GM23338 (cell line): Measurements from ENCODE around the gene TBC1D5. TPM values are rescaled to one million over a fixed set of nuclear protein-coding genes. Genes with fewer than 3 reads are reported as not detected.

ENCODE experiments used
- ATAC-seq: fragments of 200-7000 bp; cut with Tn5 transposase; 3 replicates; pipeline ENCODE4 v1.9.1; 2020
- DNase-seq: peaks from one replicate; pipeline ENCODE4 v3.0.0-alpha.2; 2015; ENCODE audit warnings: low spot score
- H2AFZ ChIP-seq: fragments of 200-600 bp; sonication (generic); 2 replicates; pipeline ENCODE4 v1.8.0; 2016; ENCODE audit warnings: antibody characterized with exemption, mild to moderate bottlenecking, moderate library complexity
- H3F3A ChIP-seq: fragments of 200-600 bp; sonication (generic); replicated peaks from 2 replicates; pipeline ENCODE4 v1.8.0; 2017; ENCODE audit warnings: antibody characterized with exemption, mixed run types, low read depth
- H3K27ac ChIP-seq: fragments of 200-600 bp; sonication (generic); 2 replicates; pipeline ENCODE4 v1.6.1; 2016; ENCODE audit warnings: low read depth
- H3K27me3 ChIP-seq: fragments of 200-600 bp; sonication (generic); 2 replicates; pipeline ENCODE4 v1.8.0; 2016; ENCODE audit warnings: mild to moderate bottlenecking, mixed run types, moderate library complexity; ENCODE audit not compliant: insufficient read depth
- H3K36me3 ChIP-seq: fragments of 200-600 bp; sonication (generic); 2 replicates; pipeline ENCODE4 v1.8.0; 2016; ENCODE audit warnings: mild to moderate bottlenecking; ENCODE audit not compliant: insufficient read depth
- H3K4me1 ChIP-seq: fragments of 200-600 bp; sonication (generic); 2 replicates; pipeline ENCODE4 v1.8.0; 2016; ENCODE audit warnings: mild to moderate bottlenecking, moderate library complexity; ENCODE audit not compliant: insufficient read depth
- H3K4me2 ChIP-seq: fragments of 200-600 bp; sonication (generic); 2 replicates; pipeline ENCODE4 v1.7.1; 2017; ENCODE audit warnings: mixed run types
- H3K4me3 ChIP-seq: fragments of 200-600 bp; sonication (generic); 2 replicates; pipeline ENCODE4 v1.6.1; 2016; ENCODE audit warnings: mixed run types
- H3K79me2 ChIP-seq: fragments of 200-600 bp; sonication (generic); replicated peaks from 2 replicates; pipeline ENCODE4 v1.8.0; 2017; ENCODE audit warnings: mild to moderate bottlenecking; ENCODE audit not compliant: insufficient read depth
- H3K9me2 ChIP-seq: fragments of 200-600 bp; sonication (generic); 2 replicates; pipeline ENCODE4 v1.8.0; 2017; ENCODE audit not compliant: insufficient read depth
- H4K20me1 ChIP-seq: fragments of 200-600 bp; sonication (generic); replicated peaks from 2 replicates; pipeline ENCODE4 v1.8.0; 2017; ENCODE audit warnings: mild to moderate bottlenecking; ENCODE audit not compliant: insufficient read depth
- H3K27ac Mint-ChIP-seq: 2 replicates; pipeline ENCODE4 v1.8.0; 2020; ENCODE audit warnings: inconsistent platforms, mild to moderate bottlenecking, moderate library complexity, mixed read lengths
- H3K27me3 Mint-ChIP-seq: 3 replicates; pipeline ENCODE4 v1.8.0; 2022; ENCODE audit warnings: low read depth, mild to moderate bottlenecking, moderate library complexity, mixed read lengths, inconsistent platforms; ENCODE audit not compliant: insufficient read depth, poor library complexity
- H3K36me3 Mint-ChIP-seq: 3 replicates; pipeline ENCODE4 v1.8.0; 2021; ENCODE audit warnings: low read depth, mild to moderate bottlenecking, inconsistent platforms, moderate library complexity, mixed read lengths
- H3K4me1 Mint-ChIP-seq: 3 replicates; pipeline ENCODE4 v1.8.0; 2020; ENCODE audit warnings: mild to moderate bottlenecking, inconsistent platforms, mixed read lengths
- H3K4me3 Mint-ChIP-seq: 3 replicates; pipeline ENCODE4 v1.8.0; 2021; ENCODE audit warnings: moderate library complexity, mild to moderate bottlenecking, inconsistent platforms, mixed read lengths
- H3K9me3 Mint-ChIP-seq: 3 replicates; pipeline ENCODE4 v1.8.0; 2020; ENCODE audit warnings: moderate library complexity, mild to moderate bottlenecking, inconsistent platforms, mixed read lengths
- CREB1 ChIP-seq: fragments of 250-450 bp; sonication (Bioruptor Pico); IDR thresholded peaks from 2 replicates; pipeline ENCODE4 v1.5.0; 2020; ENCODE audit warnings: low read depth, mild to moderate bottlenecking, moderate library complexity
- EZH2 ChIP-seq: fragments of 200-600 bp; sonication (generic); IDR thresholded peaks from one replicate; pipeline ENCODE4 v1.8.0; 2017; ENCODE audit warnings: antibody characterized with exemption, mild to moderate bottlenecking, low read depth; ENCODE audit not compliant: unreplicated experiment
- POLR2AphosphoS5 ChIP-seq: IDR thresholded peaks from 2 replicates; pipeline ENCODE4 v1.6.1; 2016; ENCODE audit warnings: antibody characterized with exemption, low read depth
- polyA plus RNA-seq: library from polyadenylated mRNA; unstranded; fragments of >200 nt; fragmentation: Nextera tagmentation; extraction: Ambion mirVana; gene quantifications from 2 replicates; pipeline ENCODE4 v1.2.1, GENCODE V29; 2016
- total RNA-seq: library from RNA; depleted of rRNA; stranded (reverse); fragments of >200 nt; shearing (Covaris generic); gene quantifications from 2 replicates; pipeline ENCODE4 v1.2.3, GENCODE V29; 2014
- TF ChIP-seq, protein P1 (sequence below): fragments of 250-450 bp; sonication (Bioruptor Pico); IDR thresholded peaks from 2 replicates; pipeline ENCODE4 v1.5.0; 2020; ENCODE audit warnings: mild to moderate bottlenecking, moderate library complexity
- TF ChIP-seq, protein P2 (sequence below), 2 experiments: fragments of 200-600 bp in 1 of 2; sonication (generic) in 1 of 2; conservative IDR thresholded peaks; 2 replicates each; pipeline versions ENCODE4 v1.5.1 to v1.6.1; 2016 to 2017; ENCODE audit warnings: antibody characterized with exemption in 2 of 2, low read depth in 2 of 2, mild to moderate bottlenecking in 2 of 2, moderate library complexity in 1 of 2
- TF ChIP-seq, protein P3 (sequence below): IDR thresholded peaks from 2 replicates; pipeline ENCODE4 v1.6.1; 2016; ENCODE audit warnings: antibody characterized with exemption

The TBC1D5 gene
- total and polyA plus RNA-seq, 2 experiments from 2014 or later, result 21.8 to 48.1 TPM

DNA sequence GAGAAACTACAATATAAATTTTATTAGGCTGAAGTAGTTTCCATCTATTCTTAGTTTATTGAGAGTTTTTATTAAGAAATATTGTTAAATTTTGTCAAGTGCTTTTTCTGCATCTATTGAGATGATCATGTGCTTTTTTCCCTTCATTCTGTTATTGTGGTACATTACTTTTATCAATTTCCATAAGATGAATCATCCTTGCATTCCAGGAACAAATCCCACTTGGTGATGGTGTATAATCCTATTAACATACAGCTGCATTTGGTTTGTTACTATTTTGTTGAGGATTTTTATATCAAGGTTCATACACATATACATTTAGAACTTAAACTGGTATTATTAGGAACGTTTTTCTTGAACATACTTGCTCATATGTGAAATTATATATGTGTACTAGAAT lies 199.8 kb downstream of the TBC1D5 start (continued):
- TF ChIP-seq, protein P1, sequence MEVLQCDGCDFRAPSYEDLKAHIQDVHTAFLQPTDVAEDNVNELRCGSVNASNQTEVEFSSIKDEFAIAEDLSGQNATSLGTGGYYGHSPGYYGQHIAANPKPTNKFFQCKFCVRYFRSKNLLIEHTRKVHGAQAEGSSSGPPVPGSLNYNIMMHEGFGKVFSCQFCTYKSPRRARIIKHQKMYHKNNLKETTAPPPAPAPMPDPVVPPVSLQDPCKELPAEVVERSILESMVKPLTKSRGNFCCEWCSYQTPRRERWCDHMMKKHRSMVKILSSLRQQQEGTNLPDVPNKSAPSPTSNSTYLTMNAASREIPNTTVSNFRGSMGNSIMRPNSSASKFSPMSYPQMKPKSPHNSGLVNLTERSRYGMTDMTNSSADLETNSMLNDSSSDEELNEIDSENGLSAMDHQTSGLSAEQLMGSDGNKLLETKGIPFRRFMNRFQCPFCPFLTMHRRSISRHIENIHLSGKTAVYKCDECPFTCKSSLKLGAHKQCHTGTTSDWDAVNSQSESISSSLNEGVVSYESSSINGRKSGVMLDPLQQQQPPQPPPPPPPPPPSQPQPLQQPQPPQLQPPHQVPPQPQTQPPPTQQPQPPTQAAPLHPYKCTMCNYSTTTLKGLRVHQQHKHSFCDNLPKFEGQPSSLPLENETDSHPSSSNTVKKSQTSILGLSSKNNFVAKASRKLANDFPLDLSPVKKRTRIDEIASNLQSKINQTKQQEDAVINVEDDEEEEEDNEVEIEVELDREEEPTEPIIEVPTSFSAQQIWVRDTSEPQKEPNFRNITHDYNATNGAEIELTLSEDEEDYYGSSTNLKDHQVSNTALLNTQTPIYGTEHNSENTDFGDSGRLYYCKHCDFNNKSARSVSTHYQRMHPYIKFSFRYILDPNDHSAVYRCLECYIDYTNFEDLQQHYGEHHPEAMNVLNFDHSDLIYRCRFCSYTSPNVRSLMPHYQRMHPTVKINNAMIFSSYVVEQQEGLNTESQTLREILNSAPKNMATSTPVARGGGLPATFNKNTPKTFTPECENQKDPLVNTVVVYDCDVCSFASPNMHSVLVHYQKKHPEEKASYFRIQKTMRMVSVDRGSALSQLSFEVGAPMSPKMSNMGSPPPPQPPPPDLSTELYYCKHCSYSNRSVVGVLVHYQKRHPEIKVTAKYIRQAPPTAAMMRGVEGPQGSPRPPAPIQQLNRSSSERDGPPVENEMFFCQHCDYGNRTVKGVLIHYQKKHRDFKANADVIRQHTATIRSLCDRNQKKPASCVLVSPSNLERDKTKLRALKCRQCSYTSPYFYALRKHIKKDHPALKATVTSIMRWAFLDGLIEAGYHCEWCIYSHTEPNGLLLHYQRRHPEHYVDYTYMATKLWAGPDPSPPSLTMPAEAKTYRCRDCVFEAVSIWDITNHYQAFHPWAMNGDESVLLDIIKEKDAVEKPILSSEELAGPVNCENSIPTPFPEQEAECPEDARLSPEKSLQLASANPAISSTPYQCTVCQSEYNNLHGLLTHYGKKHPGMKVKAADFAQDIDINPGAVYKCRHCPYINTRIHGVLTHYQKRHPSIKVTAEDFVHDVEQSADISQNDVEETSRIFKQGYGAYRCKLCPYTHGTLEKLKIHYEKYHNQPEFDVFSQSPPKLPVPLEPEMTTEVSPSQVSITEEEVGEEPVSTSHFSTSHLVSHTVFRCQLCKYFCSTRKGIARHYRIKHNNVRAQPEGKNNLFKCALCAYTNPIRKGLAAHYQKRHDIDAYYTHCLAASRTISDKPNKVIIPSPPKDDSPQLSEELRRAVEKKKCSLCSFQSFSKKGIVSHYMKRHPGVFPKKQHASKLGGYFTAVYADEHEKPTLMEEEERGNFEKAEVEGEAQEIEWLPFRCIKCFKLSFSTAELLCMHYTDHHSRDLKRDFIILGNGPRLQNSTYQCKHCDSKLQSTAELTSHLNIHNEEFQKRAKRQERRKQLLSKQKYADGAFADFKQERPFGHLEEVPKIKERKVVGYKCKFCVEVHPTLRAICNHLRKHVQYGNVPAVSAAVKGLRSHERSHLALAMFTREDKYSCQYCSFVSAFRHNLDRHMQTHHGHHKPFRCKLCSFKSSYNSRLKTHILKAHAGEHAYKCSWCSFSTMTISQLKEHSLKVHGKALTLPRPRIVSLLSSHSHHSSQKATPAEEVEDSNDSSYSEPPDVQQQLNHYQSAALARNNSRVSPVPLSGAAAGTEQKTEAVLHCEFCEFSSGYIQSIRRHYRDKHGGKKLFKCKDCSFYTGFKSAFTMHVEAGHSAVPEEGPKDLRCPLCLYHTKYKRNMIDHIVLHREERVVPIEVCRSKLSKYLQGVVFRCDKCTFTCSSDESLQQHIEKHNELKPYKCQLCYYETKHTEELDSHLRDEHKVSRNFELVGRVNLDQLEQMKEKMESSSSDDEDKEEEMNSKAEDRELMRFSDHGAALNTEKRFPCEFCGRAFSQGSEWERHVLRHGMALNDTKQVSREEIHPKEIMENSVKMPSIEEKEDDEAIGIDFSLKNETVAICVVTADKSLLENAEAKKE (CRISPR knock-in tag), result no peak
- no peak for TF ChIP-seq CREB1 (CRISPR knock-in tag)

DNA sequence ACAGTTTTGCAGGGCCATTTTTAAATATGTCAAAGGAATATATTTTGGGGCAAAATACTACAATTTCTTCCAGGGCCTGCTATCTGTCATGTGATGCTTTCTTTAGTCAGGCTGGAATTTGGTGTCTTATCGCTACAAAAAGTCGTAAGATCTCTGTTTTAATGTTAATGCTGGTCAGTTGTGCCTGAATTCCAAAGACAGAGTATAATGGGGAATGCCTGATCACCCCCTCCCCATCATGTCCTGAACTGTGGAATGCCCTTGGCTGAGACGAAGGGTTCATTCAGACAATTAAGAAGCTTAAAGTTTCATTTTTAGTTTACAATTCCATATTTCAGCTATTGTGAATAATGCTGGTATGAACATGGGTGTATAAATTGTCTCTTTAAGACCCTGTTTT lies 203.0 kb downstream of the TBC1D5 start:
- Histone ChIP-seq H3K4me1 (peaks cover 12% of the 10 kb centered on the region; the same call in 1 of the 2 replicates), H3K9me2 (no peaks in the 10 kb centered on the region), H4K20me1 (no peaks in the 10 kb centered on the region), H2AFZ (no peak overlapping the region), H3K79me2 (no peaks in the 10 kb centered on the region), H3K4me2 (peak overlapping the region; percentile 1; the same call in 1 of the 2 replicates), H3K27me3 (no peaks in the 10 kb centered on the region), H3K27ac (peak overlapping the region; percentile 48), H3K4me3 (no peak overlapping the region), H3K36me3 (no peaks in the 10 kb centered on the region), H3F3A (no peaks in the 10 kb centered on the region)
- peaks cover 16% of the 10 kb centered on the region; the same call in 2 of the 3 replicates for H3K4me1 Mint-ChIP-seq
- H3K4me3 Mint-ChIP-seq, result no peak overlapping the region
- H3K27me3 Mint-ChIP-seq, result no peaks in the 10 kb centered on the region
- no peaks in the 10 kb centered on the region for H3K9me3 Mint-ChIP-seq
- no peaks in the 10 kb centered on the region; the same call in 2 of the 3 replicates for H3K36me3 Mint-ChIP-seq
- peak overlapping the region; percentile 84 for H3K27ac Mint-ChIP-seq
- peak; percentile 82 for ATAC-seq
- peak; percentile 70 for DNase-seq
- no peak for TF ChIP-seq POLR2AphosphoS5
- TF ChIP-seq, protein P2, sequence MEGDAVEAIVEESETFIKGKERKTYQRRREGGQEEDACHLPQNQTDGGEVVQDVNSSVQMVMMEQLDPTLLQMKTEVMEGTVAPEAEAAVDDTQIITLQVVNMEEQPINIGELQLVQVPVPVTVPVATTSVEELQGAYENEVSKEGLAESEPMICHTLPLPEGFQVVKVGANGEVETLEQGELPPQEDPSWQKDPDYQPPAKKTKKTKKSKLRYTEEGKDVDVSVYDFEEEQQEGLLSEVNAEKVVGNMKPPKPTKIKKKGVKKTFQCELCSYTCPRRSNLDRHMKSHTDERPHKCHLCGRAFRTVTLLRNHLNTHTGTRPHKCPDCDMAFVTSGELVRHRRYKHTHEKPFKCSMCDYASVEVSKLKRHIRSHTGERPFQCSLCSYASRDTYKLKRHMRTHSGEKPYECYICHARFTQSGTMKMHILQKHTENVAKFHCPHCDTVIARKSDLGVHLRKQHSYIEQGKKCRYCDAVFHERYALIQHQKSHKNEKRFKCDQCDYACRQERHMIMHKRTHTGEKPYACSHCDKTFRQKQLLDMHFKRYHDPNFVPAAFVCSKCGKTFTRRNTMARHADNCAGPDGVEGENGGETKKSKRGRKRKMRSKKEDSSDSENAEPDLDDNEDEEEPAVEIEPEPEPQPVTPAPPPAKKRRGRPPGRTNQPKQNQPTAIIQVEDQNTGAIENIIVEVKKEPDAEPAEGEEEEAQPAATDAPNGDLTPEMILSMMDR (conservative IDR thresholded peaks at IDR 0.05; ENCODE audit: low read depth in 2 of 2), result no peak
- no peak for TF ChIP-seq EZH2
- TF ChIP-seq, protein P1 (CRISPR knock-in tag), result no peak
- no peak for TF ChIP-seq CREB1 (CRISPR knock-in tag)
- TF ChIP-seq, protein P3, sequence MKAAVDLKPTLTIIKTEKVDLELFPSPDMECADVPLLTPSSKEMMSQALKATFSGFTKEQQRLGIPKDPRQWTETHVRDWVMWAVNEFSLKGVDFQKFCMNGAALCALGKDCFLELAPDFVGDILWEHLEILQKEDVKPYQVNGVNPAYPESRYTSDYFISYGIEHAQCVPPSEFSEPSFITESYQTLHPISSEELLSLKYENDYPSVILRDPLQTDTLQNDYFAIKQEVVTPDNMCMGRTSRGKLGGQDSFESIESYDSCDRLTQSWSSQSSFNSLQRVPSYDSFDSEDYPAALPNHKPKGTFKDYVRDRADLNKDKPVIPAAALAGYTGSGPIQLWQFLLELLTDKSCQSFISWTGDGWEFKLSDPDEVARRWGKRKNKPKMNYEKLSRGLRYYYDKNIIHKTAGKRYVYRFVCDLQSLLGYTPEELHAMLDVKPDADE, result no peak
